HG03521 (cell line): ENCODE results near the gene ACTR3.

Source experiments
- ATAC-seq: cut with Tn5 transposase; IDR thresholded peaks from one replicate; pipeline ENCODE4 v1.9.1; 2021; ENCODE audit warnings: mild to moderate bottlenecking, moderate library complexity; ENCODE audit not compliant: unreplicated experiment

Gene ACTR3

DNA sequence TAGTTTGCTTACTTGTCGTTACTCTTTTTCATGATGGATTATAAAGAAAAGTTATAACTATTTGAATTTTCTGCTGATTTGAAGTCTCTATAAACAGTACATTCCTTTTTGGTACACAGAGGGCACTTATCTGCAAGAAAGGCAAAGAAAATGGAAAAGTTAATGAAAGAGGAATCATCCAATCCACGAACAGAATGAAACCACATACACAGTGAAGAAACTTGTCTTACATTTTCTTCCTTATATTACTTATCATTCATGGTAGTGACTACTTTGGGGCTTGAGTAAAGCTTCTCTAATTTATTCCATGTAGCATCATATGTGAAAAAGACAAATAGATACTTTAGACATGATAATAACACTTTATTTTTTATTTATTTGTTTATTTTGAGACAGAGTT lies 14.8 kb upstream of the ACTR3 start:
- no peak for ATAC-seq

DNA sequence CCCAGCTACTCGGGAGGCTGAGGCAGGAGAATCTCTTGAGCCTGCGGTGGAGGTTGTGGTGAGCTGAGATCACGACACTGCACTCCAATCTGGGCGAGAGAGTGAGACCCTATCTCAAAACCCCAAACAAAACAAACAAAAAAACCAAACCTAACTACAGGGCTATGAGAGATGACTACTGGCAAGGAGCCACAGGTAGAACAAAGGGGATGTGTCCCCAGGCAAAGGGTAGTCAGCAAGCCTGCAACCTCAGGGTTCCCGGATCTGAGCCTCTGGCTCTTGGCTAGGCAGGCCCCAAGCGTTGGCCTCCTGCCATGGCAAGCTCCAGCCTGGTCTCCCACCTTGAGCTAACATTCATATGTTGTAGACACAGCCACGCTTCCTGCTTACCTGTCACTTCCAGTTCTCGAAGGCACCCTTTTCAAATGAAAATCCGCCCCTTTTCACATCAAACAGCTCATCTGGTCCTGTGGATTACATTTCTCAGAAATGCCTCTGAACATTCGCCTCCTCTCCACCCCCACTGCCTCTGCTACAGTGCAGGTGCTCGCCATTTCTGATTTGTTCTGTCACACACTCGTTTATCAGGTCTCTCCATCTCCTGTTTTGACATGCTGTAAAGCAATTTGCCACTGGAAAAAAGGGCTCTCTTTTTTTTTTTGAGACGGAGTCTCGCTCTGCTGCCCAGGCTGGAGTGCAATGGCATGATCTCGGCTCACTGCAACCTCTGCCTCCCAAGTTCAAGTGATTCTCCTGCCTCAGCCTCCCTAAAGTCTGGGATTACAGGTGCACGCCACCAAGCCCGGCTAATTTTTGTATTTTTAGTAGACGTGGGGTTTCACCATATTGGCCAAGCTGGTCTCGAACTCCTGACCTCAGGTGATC lies 13.1 kb upstream of the ACTR3 start:
- no peak for ATAC-seq

DNA sequence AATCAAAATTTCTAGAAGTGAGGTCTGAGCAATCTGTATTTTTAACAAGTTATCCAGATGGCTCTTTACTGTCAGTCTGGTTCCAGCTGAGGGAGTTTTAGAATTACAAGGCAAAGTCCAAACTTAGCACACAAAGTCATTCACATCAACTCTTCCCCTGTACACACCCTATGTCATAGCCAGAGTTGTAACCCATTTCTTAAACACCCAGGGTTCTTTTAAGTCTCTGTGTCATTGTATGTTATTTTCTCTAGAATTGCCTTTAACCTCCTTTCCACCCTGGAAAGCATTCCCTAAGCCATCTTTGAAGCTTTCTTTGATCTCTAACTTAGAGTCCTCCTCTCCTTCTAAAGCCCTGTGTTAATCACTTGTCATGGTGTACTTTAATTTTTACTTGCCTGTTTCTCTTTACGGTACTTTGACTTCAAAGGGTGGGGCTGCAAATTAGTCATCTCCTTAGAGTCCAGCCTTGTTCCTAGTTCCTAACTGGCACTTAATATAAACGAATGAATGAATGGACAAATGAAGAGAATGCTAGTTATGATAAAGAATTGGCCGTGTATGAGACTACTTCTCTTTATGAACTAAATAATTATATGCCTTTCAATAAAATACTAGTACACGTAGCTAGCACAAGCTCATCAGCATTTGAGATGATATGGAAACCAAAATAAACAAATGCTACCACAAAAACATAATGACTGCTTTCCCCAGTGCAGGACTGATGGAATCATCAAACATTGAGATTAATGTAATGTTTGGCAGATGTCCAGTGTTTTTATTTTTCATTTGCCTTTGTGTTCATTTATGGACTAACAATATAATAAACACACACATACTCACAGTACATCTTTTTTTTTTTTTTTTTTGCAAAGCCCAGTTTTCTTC lies 11.9 kb upstream of the ACTR3 start:
- ATAC-seq: no peak

DNA sequence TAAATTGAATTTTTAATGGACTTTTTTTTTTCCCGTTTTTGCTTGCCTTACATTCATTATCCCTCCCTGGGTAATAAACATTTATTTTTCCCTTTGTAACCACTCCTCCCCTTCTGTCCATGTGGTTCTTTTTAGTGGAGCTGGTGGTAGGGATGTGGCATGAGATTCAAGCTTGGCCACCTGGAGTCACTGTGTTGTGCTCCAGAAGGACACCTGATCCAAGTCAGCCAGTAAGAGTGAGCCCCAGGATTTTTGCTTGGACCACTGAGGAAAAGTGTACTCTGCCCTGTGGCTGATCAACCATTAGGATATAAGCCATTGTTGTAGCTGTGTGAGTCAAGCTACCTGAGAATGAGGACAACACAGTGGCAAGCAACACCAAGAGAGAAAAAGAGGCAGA lies 11.1 kb upstream of the ACTR3 start:
- no peak for ATAC-seq

DNA sequence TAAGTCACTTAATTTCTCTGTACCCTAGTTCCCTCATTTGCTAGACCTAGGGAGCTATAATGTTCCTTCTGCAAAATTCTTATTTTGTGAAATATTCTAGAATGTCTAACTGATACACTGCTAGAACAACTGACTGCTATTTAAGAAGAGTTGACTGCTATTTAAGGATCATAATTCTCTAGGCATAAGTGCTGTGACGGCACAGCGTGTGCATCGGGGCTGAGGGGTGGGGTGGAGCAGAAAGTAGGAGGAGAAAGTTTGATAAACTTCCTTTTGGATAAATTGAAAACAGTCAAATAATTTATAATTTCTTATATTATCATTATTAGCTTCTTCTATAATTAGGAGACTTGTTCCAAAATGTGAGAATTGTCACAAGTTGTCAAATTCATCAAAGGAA lies 10.4 kb upstream of the ACTR3 start:
- no peak for ATAC-seq

DNA sequence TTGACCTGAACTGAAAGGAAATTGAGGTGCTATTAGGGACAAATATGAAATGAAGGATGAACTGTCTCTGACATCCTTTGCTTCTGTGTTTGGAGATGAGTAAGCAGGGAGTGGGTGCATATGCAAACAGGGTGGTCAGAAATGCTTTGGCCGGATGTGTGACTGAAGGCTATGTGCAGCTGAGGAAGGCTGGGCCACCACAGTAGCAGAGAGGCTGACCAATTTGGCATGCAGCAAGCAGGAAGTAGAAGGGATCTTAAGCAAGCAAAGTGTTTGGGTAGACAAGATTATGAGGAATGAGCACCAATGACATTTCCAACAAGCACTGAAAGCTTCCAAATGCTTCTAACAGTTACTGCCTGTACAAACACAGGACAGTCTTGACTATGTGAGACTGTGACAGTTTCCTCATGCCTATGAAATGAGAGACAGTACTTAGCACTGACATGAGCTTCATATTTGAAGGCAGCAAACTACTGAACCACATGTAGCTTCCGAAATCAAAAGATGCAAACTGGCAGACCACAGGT lies 3.3 kb upstream of the ACTR3 start:
- ATAC-seq: peak; percentile 59

DNA sequence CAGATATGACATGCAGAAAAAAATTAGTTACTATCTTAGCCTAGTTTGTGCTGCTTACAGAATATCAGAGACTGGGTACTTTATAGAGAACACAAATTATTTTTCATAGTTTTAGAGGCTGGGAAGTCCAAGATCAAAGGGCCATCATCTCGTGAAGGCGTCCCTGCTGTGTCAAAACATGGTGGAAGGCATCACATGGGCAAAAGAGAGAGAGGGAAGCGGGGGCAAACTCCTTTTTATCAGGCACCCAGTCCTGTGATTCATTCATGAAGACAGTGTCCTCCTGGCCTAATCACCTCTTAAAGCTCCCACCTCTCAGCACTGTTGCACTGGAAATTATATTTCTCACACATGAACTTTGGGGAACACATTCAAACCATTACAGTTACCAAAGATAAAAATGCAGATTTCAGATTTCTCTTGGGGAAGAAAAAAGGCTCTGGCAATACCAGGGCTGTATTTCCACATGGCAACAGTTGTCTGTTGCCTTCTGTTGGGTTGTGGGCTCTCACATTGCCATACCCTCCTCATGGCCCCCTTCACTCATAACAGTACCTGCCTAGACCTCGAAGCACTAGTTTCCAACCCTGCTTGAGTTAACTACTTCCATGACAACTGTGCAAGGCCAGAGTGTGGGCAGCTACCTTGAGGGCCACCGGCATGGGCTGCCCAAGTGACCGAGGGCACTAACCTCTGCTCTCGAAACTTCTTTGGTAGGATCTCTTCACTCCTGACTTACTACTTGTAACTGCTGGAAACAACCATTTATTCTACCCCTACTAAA lies 2.7 kb upstream of the ACTR3 start:
- no peak for ATAC-seq

DNA sequence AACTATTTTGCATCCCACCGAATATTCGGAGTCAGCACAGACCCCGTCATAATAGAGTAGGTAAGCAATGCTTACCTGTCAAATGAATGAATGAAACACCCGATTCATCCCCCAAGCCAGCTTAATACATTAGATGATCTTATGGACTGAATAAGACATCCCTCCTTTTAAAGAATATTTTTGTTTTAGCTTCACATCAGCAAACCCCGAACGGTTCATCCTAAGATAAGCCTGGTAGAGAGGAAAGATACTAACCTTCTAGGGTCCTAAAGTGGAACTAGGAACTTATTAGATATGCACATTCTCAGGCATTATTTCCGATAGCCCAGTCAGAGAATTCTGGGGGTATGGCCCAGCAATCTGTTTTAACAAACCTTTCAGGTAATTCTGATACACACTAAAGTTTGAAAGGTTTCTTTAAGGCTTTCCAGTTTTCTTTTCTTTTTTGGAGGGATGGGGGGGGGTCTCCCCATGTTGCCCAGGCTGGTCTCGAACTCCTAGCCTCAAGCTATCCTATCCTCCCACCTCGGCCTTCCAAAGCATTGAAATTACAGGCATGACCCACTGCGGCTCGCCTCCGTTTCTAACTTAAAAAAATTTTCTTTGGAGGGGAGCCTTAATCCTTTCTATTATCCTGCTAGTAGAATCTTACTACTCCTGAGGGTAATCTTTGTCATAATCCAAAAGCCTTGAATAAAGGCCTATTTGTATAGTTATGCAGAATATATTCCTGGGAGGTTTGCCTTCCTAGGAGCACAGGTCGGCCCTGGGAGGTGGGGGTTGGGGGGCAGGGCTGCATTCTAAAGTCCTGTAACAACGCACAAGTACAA lies 1.0 kb upstream of the ACTR3 start:
- ATAC-seq: no peak

DNA sequence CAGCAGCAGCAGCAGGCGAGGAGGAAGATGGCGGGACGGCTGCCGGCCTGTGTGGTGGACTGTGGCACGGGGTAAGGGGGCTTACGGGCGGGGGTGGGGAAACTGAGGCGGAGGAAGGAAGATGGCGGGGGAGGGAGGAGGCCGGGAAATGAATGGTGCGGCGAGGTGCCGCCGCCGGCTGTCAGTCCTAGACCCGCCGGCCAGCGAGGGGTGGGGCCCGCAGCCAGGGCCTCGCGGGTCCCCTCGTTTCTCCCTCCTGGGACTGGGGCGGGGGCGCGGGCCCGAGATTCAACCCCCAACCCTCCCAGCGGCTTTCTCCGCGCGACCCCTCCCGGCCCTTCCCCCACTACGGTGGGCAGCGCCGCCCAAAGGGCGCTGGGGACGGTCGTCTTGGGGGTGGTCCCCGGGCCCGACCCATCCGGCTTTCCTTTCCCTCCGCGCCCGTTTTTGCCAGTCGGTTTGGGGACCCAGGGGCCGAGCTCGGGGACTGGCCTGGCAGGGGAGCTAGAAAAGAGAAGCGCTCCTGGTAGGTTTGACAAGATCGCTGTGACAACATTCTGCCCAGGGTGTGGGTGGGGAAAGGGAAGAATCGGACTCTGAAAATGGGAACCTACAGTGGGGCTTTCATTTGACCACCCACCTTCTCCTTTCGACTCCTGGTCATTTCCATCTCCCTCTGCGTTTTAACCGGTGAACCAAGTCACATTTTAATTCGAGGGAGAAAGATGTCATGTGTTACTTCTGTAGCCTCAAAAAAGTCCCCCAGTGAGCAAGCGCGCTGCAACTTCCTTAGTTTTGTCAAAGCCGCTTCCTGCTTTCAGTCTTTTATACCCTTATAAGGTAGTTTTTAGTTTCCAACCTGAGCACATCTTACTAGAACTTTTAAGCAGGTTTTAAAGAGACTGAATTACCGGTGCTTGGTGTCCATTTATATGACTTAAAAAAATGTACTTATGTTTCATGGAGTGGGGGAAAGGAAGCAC lies 655 bp downstream of the ACTR3 start:
- ATAC-seq: peak; percentile 25

DNA sequence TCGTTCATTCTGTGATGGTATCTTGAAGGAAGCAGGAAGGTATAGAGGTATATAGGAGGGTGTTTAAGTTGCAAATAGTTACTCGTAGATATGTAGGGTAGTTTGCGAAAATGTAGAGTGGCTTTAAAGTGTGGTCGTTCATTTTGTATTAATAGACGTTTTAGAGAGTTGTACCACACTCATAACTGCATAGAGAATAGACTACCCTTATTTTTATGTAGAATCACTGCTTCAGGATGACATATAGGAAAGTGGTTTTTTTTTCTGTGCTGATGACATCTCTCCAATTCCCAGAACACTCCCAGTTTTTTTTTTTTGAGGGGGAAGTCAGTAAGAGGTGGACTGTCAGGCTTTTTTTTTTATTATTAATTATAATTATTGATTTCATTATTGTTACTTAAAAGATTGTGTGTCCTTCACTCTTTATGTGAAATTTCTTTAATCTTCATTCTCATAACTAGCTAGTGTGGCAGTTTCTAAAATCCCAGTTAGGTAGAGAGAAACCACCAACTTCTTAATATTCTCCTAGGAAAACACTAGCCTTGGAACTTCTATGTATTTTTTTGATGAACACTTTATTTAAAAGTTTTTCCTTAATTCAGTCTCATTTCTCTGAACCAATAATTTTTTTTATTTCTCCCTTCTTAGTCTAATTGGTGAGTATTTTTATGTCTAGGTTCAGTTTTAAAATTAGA lies 1.5 kb downstream of the ACTR3 start:
- no peak for ATAC-seq

DNA sequence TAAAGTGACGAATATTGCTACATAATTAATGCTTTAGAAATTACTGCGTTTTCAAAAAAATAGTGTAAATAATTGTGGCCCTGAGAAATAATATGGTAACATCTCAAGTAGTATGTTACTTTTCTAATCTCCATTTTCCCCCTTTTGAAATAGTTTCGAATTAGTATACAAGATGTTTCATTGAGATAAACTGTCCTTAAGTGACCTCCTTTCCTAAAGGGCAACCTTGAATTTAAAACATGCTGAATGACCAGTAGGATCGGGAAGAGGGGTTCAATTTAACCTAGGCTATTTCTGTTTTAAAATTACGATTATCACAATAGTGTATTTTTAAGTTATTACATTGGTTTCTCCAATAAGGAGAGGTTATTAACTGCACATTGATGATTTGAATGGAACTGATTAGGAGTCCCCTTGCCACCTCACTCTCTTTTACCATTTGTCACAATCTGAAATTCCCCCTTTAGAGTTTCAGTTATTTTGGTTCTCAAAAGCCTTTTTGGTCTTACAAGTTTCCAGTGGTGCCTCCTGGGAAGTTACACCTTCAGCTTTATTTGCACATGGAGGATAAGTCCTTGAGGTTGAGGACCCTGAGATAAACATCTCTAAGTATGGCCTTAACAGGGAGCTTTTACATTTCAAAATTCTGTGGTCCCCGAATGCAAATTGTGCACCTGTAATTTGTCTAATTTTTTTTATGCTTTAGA lies 2.3 kb downstream of the ACTR3 start:
- no peak for ATAC-seq

DNA sequence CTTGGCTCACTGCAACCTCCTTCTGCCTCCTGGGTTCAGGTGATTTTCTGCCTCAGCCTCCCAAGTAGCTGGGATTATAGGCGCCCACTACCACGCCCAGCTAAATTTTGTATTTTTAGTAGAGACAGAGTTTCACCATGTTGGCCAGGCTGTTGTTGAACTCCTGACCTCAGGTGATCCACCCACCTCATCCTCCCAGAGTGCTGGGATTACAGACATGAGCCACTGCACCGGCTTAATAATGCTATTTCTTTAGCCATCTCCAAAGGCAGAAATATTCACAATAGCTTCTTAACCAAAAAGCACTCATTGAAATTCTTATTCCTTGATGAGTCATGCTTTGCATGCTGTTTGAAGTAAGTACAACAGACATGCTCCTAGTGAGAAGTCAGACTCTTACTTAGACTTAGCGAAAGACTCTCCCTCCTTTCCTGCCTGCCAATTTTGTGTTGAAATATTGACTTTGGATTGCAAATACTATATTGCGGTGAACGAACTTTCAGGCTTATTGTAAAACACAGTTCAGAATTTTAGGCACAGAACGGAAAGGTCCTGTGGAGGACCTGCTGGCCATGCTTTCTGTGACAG lies 4.4 kb downstream of the ACTR3 start:
- no peak for ATAC-seq

DNA sequence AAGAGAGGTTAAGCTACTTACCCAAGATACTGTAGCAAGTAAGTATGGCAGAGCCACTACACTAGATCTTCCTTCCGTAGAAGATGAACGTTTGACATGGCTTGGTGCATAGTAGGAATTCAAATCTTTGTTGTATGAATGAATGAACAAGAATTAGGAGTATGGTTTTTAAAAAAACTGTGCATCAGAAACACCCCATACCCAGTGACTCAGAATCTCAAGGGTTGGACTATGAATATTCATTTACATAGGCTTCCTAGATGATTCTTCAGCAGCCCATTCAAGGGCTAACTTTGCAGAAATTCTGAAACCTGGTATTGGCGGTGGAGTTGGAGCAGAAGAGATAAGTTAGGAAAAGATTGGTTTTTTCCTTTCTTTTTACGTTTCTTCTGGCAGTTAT lies 5.4 kb downstream of the ACTR3 start:
- no peak for ATAC-seq

DNA sequence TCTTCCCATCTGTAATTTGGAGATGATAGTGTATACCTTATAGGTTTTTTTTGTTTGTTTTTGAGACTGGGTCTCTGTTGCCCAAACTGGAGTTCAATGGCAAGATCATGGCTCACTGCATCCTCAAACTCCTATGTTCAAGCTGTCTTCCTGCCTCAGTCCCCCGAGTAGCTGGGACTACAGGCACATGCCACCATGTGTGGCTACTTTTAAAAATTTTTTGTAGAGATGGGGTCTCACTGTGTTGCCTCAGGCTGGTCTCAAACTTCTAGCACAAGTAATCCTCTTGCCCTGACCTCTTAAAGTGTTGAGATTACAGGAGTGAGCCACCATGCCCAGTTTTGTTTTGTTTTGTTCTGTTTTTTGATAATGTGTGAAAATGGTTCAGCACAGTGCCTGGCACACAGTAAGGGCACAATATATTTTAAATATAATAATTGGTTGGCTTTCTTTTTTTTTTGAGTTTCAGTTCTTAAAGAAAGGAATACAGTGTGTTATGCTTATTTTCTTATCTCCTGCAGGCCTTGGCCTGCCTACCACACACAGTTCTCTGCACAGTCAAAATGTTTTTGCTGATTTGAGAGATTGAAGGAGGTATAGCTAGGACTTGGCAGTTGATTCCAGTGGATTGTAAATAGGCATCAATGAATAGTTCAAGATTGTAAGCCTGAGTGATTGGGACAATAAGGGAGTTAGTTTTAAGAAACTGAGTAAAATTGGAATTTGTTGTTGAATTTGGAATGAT lies 6.1 kb downstream of the ACTR3 start:
- ATAC-seq: no peak

DNA sequence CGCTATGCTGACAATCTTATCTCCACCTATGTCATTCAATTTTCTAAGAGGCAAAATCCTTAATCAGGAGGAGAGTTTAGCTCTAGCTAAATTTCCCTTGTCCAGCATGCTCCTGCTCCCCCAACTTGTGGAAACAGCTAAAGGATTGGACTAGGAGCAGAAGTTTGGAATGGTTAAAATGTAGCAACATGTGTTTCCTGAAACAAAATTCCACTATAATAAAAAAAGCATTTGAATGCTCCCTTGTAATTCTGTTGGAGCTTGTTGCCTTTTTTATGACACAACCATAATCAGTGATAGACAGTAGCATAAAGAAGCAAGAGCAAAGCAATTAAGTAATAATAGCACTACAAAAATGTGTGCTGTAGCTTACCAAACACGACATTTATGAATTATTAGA lies 6.9 kb downstream of the ACTR3 start:
- ATAC-seq: no peak

DNA sequence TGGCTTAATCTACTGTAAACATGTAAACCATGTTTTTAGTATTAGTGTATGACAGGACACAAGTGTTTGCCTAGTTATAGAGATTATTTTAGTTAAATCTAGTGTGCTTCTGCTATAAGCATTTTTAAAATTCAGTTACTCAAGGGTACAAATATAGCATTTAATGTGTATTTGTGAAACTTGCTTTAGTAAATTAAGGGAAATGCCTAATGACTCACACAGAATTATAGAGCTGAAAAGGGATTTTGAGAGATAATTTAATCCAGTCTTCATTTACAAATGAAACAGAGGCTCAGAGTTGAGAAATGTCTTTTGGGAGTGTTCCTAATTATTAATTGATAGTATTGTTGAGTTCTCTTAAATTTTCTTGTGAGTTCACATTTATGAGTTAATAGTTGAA lies 8.2 kb downstream of the ACTR3 start:
- no peak for ATAC-seq

DNA sequence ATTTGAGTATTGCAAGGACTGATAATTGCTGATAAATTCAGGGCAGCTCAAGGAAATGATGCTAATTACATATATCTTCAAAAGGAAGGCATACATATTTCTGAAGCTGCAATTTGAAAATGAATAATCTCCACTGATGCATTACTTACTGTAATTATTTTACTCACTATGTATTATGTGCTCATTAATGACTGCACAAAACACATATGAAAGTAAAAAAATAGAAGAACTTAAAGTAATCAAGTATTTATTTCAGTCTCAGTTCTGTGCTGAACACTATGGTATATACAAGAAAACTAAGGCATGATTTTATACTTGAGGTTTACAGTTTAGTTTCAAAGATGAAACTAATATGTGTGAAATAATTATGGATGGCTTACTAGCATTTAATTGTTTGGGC lies 9.3 kb downstream of the ACTR3 start:
- no peak for ATAC-seq
